H54 (cell line): ENCODE data around the gene ADAMTS6.
"Not testable (repeated sequence)": the region's sequence is repeated elsewhere in the genome, so short reads cannot be mapped to it uniquely, and the experiment has no call there.

Experiments used
- DNase-seq: peaks from one replicate; pipeline ENCODE4 v3.0.0; 2011; ENCODE audit warnings: low spot score, mixed read lengths; ENCODE audit not compliant: insufficient read length
- FAIRE-seq: peaks from 3 replicates; lab custom pipeline; 2011; peaks lifted over from hg19 to GRCh38; lab: Jason Lieb, UNC
- POLR2A ChIP-seq: IDR thresholded peaks from 2 replicates; pipeline ENCODE4 v1.6.1; 2011; ENCODE audit warnings: low read depth, mild to moderate bottlenecking, low read length

The ADAMTS6 gene

DNA sequence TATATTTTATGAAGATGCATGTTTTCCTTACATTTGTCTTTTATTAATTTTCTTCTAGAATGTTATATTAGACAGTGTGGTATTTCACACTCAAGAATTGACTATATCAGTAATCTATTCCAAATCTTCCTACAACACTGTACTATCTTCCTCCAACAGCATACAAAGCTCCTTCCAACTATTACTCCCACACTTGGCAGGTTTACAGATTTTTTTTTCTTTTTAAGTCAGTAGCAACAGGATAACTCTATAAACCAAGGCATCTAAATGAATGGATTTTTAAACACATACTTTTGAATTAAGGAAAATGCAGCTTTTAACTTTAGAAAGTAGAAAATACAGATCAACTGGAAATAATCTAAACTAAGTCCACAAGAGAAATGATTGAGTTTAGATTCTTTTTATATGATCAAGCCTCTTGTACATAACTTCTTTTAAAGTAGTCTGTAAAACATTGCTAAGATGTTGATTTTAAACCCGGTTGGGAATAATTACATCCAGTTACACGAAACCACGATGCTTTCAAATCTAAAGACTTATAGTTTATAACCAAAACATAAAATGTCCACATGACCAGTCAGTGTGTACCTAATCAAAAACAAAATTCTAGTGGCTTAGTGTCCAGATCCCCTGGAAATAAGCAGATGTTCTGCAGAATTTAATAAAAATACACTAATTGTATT lies 281.6 kb downstream of the ADAMTS6 start:
- DNase-seq (no peak), FAIRE-seq (peak; percentile 75)
- TF ChIP-seq POLR2A = no peak

DNA sequence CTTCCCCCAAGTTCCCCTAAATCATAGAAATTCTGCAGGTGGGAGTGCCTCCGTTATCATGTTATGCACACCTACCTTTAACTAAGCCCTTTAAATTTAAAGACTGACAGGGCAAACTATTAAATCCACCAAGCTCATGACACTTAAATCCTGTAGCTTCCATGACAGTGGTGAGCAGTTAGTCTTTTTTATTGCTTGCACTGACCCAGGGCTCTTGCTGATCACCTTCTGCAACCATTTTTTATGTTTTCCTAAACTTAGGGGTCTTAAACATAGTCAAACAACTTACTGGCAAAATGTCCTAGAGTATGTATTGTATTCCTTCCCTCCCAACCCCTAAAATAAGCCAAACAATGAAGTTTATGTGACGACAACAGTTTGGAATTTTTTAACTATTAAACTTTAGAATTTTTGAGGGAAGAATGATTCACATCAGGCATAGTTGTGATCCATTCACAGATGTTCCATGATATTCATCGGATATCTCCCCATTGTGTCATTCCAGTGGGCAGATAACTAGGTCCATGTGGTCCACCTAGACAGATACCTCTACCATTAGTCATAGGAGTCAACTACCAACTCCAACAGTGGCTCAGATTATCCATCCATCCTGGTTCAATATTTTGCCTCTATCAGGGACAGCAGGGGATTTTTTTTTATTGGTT lies 283.1 kb downstream of the ADAMTS6 start:
- peak; percentile 99 for FAIRE-seq
- no peak for TF ChIP-seq POLR2A
- peak; percentile 26 for DNase-seq

DNA sequence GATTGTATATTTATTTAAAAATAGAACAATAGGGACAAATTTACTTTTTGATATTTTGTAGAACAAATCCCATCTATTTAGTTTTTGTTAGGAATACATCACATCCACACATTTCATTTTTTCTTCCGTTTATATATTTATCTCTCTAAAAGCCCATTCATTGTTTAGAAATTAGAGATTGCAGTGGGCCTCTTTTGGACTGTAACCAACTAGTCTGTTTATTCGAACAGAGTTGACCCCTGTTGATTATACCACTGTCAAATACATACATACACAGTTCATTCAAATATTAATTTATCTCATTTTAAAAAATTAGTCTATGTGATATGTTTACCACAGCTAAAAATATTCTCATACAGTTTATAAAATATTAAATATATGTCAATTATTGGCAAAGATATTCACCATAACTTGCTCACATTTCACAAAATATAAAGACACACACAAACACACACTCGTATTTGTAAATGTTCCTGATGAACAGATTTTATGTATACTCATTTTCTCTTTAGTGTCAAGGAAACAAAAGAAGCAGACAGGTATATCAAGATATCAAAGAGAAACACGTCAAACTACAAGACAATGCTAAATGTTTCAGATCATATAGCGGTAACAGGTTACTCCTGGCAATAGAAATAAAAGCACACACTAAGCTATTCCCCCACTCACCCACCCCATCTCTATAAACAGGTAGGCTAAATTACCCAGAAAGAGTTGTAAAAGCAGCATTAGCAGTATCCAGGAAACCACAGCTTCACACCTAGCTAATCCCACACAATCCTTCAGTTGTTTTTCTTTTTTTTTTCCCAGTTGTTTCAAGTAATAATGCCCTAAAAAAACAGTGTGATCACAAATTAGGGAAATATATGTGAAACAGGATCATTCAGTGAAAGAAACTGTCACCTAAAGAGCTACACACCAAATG lies 283.9 kb downstream of the ADAMTS6 start:
- DNase-seq (no peak), FAIRE-seq (peak; percentile 72)
- no peak for TF ChIP-seq POLR2A

DNA sequence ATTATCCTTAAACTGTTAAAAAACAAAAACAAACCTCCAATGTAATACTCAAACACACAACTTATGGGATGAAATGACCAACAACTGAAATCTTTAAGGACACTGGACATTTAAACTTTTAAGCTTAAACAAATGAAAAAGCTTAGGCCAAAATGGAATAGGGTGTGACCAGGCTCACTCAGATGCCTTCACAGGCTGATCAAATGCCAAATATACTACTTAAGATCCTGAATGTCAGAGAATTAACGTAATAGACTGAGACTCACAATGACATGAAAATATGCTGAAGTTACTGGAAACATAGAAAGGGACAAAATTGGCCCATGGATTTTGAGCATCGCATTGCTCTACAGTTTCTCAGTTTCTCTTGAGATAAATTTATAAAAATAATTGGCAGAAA lies 286.8 kb downstream of the ADAMTS6 start:
- peak; percentile 6 for FAIRE-seq
- DNase-seq = no peak
- TF ChIP-seq POLR2A = no peak

DNA sequence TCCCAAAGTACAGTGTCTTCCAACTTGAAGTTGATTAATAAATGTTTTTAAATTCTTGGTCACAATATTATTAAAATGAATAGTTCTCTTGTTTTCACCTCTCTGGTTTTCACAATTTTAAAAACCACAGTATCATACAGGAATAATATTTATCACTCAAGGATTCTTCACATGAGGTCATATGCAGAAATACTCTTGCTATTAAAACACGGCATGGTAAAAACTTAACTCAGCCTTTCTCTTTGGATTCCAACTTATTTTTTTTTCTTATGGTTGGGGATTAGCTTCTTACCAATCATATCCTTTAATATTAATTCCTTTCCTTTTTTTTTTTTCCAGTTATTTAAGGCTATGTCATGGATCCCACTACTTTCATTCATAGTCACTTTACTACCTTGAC lies 289.4 kb downstream of the ADAMTS6 start:
- TF ChIP-seq POLR2A = no peak
- no peak for DNase-seq
- no peak for FAIRE-seq

DNA sequence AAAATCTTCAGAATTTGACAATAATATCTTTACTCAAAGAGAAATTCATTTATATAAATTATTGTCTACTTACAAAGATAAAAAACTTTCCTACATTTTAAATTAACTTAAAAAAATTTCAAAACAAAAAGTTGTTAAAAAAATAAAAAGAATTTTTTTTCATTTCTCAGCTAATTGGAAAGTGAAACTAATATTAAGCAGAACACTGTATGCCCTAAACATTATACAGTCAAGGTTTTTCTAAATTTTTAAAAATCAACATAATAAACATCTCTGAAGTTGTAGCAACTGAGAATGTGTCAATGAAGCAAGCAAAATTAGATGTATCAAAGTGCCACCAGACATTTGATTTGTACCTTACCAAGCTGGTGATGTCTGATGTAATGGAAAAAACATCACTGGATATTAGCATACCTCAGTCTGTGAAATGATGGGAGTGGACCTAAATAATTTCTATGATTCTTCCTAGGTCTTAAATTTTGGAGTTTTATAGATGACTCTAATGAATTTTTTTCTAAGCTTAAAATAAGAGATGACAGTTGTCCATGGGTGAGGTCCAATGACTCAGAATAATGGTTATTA lies 290.1 kb downstream of the ADAMTS6 start:
- no peak for TF ChIP-seq POLR2A
- DNase-seq (no peak), FAIRE-seq (peak; percentile 71)

DNA sequence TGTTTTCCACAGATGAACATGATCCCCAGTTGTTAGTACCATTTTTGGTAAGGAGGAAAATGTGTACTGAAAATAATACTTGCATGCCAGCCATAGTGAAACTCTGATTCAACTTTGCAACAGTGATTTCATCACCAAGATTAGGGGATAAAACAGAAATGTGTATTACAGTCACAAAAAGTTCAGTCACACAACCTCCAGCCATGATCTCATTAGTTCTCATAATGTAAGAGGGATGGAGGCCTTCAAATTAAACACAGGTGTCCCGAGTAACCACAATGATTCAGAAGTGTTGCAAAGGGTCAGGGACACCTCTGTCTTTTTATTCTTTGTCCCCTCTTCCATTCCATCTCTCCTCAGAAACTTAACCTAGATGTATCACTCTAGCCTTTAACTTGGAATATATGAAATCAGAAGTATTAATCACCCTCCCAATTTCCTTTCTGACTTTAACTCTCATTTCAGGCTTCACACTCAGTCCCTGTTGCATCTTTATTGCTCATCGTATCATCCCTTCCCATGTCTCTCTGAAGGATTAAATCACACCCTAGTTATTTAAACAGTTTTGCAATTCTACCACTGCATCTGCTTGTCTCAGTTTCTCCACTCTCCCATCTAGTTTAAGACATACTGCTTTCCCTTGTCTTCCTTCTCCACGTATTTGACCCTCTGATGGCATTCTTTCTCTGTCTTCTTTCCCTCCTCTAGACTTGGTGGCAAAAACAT lies 291.2 kb downstream of the ADAMTS6 start:
- FAIRE-seq (peak; percentile 97), DNase-seq (no peak)
- no peak for TF ChIP-seq POLR2A

DNA sequence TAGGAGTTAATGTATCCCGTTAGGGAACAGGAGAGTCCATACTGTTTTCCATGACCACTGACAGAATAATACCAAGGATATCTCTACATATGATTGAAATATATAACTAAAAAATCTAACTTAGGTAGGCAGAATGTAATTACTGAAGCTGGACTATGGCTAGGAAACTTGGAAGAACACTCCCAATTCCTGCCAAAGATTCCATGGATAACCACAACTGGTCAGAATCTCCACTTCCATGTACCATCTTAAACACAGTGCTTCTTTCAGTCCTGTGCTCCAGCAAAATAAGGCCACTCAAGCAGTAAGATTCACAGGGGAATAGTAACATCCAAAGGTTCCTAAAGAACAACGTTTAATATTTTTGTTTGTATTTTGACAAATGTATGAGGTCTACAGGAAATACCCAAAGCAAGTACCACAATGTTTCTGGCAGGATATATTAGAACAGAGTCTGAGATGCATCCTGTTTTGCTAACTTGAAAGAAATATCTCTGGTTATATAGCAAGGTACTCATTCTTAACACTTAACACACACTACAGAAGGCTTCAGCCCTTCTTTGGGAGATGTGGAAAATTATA lies 295.0 kb downstream of the ADAMTS6 start:
- DNase-seq (no peak), FAIRE-seq (peak; percentile 66)
- TF ChIP-seq POLR2A = no peak

DNA sequence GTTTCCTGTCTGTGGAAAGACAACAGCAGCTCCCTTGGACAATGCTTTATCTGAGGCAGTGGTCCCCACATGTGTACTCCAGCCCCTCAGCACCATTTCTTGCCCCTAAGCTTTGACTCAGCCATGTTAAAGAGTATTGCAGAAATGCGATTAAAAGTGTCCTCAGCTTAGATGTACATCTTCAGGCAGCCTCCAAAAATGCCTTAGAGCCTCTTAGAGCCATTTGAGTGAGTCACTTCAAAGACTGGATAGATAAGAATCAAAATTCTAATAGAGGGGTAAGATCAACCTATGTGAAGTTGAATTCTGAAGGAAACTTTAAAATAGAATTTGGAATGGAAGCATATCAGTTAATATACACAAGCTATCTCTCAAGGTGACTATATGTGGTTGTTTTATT lies 296.3 kb downstream of the ADAMTS6 start:
- FAIRE-seq (peak; percentile 71), DNase-seq (no peak)
- no peak for TF ChIP-seq POLR2A

DNA sequence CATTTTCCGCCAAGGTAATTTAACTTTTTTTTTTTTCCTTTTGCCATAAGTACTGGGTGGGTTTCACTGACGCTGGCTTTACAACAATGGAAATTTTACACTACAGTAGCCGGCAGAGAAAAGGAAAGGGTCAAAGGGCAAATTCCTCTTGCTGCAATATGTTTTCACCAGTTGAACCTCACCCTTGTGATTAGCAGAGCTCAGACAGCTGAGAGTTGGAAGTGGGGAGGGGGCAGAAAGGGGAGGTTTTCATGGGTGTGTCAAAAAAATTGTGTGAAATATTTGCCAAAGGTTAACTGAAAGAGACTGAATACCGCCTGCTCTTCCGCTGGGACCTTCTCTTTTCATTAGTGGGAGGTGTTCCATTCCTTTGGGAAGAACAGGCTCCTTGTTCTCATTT lies 296.9 kb downstream of the ADAMTS6 start:
- DNase-seq = no peak
- no peak for FAIRE-seq

DNA sequence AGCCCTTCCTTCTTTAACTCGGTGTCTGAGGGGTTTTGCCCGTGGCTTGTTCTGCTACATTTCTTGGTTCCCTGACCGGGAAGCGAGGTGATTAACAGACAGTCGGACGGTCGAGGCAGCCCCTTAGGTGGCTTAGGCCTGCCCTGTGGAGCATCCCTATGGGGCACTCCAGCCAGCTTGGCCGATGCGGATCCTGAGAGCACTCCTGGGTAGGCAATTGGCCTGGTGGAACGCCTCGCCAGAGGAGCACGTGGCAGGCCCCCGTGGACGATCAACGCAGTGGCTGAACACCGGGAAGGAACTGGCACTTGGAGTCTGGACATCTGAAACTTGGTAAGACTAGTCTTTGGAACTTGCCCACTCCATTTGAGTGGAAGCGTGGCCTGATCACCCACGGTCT lies 307.5 kb downstream of the ADAMTS6 start:
- FAIRE-seq = not testable (repeated sequence)

More for the DNA sequence above, 296.9 kb downstream of the ADAMTS6 start:
- TF ChIP-seq POLR2A = no peak

DNA sequence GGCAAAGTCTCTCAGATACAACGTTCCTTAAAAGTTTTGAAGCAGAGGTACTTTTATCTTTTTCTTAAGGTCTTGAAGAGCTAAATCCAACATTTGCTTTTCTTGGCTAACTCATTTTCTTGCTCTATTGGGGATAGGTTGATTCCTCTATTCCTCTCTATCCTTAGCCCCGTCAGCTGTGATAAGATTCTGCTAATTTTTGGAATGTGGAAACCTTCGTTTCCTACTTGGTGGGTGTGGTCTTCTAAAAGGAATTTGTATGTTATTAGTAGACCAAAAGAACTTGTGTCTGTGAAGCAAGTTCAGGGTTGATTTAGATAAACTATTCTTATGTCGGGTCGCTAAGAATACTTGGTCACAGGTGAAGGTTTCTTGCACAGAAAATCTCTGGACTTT lies 308.6 kb downstream of the ADAMTS6 start:
- no peak for DNase-seq
- no peak for FAIRE-seq
- no peak for TF ChIP-seq POLR2A

More for the DNA sequence above, 307.5 kb downstream of the ADAMTS6 start:
- not testable (repeated sequence) for DNase-seq
